DMS79 treated with DMSO at 0.1 percent for 48 hours (cell line): ENCODE results near the gene DUSP16.
"Not testable (repeated sequence)": the region's sequence is repeated elsewhere in the genome, so short reads cannot be mapped to it uniquely, and the experiment has no call there.

Source experiments
- DNase-seq: peaks from one replicate; lab custom pipeline; 2025; lab: John Stamatoyannopoulos, UW

The DUSP16 gene

DNA sequence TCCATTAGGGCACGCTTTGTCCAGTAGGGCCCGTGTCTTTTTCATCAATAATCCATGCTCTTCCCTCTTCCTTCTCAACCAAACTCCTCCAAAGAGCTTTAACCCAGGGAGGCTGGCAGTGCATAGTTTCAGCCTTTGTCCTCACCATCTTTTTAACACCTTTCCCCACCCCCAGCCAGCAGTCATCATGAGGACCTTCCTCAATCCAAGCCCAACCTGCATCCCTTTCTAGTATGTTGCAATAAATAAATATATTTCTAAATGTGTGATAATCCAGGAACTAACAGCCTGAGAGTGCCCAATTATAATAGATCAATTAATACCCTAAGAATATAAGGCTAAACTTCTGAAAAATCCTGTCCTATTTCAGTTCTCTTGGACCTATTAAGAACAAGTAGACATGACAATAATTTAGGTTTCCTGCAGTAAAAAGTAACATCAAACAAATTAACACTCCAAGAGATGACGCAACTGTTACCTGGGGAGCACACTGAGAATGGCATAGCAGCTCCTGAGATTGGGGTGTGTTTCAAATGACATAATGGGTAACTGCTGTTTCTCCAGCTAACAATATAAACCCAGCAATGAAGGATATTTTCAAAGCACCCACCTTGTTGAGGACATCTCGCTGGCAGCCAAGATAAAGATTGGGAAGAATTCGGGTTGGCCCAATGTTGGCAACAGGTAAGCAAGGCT lies 62.6 kb downstream of the DUSP16 start:
- no peak for DNase-seq

DNA sequence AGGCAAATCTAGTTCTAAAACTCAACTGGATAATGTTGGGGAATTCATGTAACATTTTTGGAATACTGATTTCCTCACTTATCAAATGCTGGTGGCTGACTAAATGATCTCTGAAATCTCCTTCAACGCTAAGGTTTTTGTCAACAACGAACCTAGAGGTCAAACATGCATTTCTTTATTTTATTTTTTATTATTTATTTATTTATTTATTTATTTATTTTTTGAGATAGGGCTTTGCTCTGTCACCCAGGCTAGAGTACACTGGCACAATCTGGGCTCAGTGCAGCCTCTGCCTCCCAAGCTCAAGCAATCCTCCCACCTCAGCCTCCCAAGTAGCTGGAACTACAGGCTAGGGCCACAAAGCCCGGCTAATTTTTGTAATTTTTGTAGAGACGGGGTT lies 64.5 kb downstream of the DUSP16 start:
- no peak for DNase-seq

DNA sequence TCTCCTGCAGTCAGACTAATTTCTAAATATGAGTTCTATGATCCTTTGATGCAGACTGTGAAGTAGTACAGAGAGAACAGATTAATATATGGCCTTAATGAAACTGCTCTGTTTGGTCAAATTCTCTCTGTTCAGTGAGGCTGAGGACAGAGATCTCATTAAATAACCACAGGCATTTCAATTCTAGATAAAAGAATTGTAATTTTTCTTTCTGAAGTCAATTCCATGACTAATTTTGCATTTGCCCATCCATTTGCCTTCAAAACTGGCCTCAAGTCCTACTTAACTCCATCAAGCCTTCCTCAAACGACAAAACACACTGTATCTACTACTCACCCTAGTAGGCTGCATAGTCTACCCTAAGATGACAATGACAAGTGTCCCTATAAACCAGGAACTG lies 67.1 kb downstream of the DUSP16 start:
- DNase-seq, result no peak

DNA sequence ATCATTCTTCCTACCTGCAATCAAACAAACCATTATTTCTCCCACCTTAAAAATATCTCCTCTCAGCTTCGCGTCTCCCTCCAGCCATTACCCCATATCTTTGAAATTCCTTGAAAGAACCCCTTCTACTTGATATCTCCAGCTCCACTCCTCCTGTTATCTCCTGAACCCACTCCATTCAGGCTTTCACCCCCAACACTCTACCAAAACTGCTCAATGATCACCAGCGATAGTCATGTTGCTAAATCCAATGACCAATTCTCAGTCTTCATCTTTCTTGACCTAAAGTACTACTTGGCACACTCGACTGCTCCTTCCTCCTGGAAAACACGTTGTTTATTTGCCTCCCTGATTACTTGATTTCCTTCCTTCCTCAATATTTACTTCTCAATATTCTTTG lies 70.1 kb downstream of the DUSP16 start:
- DNase-seq, result no peak

DNA sequence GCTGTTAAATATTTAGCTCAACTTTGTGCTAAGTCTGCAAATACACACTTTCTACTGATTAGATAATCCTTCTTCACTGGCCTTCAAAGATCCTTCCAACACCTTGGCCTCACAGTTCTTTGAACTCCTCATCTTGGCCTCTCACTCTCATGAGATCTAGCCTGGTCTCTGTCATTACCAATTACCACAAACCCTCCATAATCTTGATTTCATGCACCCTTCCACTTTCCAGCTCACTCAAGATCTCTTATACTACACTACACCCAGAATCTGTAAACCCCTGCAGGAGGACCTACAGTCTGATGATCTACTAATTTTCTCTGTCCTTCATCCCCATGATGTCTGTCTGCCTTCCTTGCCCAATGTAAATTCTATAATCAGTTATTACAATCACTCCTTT lies 71.1 kb downstream of the DUSP16 start:
- DNase-seq, result no peak

DNA sequence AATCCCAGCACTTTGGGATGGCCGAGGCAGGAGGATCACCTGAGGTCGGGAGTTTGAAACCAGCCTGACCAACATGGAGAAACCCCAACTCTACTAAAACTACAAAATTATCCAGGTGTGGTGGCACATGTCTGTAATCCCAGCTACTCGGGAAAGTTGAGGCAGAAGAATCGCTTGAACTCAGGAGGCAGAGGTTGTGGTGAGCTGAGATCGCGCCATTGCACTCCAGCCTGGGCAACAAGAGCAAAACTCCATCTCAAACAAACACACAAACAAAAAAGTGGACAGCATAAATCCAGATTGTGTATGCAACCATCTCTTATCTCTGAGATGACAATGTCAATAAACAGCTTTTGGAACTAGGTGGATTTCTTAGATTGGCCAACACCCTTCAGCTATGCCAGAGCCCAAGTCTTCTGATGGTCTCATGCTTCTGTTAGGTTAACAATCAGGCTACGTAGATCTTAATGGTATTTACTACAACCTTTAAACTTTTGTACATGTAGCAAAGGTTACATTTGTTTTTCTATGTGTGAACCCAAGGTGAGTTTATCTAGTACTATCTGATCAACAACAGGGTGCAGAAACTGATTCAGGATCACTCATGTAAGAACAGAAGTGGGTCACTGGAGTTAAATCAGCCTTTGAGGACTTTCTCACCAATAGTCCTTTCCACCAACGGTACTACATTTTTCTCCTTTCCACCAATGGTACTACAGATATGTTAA lies 73.7 kb downstream of the DUSP16 start:
- DNase-seq, result no peak

DNA sequence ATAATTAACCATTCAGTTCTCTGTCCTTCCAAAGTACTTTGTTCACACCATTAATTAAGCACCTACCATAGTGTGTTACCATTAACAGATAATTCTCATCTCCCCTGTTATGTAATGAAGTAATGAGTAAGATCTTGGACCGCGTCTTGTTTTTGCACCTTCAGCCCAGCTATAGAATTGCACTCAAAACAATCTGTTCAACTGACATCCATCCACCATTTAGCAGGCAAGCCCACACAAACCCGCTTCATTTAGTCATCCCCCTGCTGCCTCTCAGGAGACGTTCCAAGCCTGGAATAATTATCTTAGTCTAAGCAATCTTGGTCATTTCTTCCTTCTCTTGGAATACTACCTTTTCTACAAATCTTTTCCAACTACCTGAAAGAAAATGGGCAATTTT lies 74.4 kb downstream of the DUSP16 start:
- DNase-seq, result no peak

DNA sequence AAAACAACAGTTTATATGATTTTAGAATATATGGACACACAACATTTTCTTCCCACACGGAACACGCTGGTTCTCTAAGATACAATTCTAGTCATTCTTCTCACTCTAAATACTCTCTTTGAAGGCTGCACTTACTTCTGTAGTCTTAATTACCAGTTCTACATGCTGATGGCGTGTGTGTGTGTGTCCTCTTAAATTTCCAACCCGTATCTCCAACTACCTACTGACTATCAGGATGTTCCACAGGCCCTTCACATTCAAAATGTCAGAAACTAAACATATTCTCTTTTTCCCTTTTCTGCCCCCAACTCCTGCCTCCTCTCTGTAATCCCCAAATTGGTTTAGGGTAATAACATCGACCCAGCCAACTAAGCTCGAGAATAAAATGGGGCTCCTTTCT lies 75.2 kb downstream of the DUSP16 start:
- DNase-seq, result no peak

DNA sequence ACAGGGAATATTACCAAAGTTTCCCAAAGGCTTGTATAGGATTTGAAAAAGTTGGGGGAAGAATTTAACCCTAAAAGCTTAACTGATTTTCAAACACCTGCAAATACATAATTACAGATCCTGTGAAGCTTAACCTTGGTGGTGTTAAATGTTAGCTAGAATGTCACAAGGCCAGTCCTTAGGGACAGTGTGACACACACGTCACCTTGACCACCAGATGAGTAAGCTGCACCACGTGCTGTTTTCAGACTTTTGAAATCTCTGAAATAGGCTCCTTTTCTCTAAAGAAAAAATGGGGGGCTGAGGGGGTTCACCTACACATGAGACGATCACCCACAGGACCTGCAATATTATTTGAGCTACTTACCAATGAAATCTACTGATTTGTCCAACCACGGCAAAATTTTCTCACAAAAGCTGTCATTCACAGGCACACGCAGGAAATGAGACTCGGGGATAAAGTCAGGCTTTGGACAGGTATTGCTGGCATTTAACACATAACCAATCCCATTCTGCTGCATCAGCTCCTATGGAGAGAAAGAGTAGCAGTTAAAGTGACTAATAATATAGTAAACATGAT lies 75.9 kb downstream of the DUSP16 start:
- no peak for DNase-seq

DNA sequence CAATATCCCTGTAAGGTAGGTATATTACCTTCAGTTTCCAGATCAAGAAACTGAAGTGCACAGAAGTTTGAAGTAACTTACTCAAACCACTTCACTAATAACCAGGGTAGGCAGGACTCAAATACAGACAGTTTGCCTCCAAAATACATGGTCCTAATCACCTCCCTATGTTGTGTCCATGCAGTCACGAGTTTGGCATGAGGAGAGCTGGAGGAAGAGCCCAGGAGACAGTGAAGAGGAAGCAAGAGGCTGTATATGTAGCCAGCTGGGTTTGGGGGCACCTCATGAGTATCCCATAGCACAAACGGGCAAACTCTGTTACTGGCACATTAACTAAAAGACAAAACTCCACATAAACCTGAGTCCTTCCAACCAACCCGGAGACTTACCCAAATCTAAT lies 79.2 kb downstream of the DUSP16 start:
- DNase-seq, result no peak

DNA sequence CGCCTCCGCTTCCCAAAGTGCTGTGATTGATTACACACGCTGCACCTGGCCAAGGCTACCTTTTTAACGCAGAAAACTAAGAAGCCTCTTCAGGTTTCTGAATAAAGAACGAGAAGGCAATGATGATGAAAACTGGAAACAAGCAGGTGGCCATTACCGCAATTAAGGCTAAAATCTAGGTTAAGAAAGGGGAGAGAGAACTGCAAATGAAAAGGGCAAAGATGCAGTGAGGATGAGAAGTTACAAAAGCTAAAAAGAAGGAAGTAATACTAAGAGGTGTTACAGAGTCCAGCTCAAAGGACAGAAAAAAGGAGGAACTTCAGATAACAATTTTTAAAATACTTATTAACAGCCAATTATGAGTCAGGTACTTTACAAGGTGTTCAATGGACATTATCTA lies 79.7 kb downstream of the DUSP16 start:
- no peak for DNase-seq

DNA sequence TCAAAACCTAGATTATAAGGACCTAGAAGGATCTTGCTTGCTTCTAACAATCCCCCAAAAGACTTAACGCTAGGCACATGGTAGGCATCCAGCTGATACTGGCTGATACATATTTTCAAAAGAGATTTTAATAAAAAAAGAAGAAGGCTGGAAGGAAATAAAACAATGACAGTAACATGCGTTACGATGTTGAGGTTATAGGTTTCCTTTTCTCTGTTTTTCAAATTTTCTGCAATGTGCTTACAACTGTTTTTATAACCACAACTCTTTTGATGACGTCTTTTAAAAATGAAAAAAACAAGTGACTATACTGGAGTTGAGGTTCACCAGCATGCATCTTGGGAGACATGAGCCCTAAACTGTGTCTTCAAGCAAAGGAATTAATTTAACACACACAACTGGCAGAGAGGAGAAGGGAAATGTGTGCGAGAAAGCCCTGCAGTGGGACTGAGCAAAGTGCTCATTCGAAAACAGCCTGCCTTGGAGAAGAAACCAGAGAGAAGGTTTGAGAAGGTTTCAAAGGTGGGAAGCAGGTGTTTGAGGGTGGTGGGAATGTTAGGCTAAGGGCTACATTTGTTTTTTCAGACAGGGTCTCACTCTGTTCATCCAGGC lies 80.4 kb downstream of the DUSP16 start:
- DNase-seq, result no peak

DNA sequence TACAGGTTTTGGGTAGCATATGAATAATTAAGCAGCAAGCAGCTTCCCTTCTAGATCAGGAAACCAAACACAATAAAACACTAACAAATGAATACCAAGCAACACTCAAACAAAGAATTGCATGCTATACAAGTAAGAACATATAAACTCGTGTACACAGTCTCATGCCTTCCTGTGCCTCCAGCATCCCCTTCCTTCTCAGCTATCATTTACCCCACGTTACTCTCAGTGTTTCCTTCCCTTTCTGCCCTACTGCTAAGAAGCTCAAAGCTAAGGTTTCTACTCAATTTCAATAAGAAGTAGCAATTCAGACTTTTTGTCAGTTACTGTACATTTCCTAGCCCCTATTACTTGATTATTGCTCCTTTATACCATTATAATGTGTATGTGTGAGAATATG lies 81.0 kb downstream of the DUSP16 start:
- no peak for DNase-seq

DNA sequence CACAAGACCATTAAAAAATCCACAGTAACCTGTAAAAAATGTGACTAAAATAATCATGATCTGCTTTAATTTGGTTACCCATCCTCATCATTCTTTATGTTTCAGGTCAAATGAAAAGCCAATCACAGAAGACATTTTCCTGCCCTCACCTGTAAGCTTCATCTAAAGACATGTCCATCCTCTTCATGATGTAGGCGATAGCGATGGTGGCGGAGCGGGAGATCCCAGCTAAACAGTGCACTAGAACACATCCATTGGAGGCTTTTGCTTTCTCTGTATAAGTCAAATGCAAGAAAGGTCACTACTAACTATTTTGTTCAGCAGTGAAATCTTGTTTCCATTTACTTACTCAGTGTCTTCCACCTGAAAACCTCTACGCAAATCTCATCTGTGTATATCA lies 82.6 kb downstream of the DUSP16 start:
- no peak for DNase-seq

DNA sequence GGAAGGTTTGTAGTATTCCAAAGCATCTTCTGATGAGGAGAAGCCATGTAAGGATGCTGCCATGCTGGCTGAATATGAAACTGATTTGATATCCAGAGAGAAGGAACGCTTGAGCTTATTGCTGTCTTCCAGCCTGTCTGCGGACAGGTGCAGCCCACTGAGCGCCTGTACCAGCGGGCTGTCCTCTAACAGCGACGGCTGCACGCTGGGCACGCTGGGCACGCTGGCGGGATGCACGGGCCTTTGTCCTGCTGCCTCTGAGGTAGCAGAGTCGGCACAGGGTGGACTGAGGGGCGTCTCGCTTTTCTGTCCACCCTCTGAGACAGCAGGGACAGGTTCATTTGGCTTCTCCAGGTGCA lies 85.2 kb downstream of the DUSP16 start:
- no peak for DNase-seq

DNA sequence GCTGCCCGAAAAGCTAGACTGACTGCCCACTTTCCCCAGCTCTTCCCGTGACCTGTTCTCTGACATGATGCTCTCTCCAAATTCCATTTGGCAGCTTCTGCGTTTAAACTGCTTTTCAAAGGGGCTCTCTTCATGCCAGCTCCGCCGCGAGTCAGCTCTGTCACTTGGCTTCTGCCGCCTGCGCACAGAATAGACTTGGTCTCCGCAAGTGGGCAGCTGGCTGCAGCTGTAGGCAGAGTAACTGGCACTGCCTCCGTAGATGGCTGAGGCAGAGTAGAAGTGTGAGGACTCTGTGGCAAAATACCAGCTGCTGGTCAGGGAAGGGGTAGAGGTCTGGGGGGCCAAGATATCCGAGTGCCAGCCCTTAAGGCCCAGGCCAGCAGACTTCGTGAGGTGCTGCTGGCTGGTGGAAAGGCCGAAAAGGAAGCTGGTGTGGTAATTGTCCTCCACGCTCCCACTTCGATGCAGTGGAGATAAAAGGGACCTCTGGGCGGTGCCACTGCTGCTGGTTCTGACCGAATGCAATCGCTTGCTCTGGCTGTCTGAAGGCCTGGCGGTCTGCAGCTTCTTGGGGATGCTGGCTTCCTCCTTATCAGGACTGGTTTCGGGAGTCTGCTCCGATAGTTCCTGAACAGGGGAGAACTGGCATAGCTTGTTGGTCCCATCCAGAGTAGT lies 85.7 kb downstream of the DUSP16 start:
- no peak for DNase-seq

DNA sequence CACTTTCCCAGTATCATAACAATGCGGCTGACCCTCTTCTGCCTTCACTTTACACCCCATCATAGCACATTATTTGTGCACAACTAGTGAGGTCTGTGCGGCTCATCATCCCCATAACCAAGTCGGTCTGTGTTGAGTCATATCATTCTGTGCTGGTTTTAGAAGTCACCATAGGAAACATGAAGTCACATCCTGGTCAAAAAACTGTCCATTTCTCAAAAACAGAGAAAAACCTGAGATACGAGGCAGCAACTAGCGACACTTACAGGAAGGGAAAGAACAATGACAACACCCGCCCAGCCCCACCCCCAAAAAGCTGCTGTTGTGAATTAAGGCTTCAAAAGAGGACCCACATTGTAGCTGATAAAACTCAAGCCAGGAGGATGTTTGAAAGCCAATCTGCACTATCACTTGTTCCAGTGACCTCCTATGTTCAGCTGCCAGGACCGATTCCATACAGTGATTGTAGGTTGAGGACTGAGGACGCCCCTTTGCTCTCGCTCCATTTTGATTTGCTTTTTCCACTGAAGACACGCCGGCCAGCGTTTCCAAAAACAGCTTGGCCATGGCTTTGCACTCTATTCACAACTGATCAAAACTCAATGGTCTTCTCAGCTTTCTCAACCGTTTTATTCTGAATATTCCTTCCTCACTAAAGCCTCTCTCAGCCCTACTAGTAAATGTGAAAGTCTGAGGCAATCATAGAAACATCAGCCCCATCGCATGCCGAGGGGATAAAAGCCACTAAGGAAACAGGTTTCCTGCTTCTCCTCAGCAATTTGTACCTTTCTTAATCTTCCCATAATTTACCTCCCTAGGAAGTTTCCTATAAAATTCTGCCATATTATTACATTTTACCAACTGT lies 87.5 kb downstream of the DUSP16 start:
- DNase-seq, result no peak

DNA sequence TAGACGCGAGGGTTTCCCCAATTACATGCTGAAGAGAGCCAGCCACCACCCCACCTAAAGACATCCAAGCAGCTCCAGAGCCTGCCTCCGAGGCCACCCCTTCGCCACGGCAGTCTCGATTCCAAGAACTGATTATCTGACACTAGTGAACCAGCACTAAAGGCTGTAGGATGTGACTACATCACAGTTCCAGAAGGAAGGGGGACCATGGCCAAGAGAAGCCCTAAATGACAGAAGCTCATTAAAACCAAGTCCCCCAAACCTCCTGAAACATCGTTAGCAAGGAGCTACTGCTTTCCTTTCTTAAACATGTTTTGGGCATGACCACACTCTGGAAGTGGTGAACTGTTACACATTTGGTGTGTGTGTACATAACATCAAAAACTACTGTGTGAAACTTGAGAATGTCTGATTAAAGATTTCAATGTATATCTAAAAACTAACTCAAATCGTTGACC lies 88.2 kb downstream of the DUSP16 start:
- DNase-seq, result no peak

DNA sequence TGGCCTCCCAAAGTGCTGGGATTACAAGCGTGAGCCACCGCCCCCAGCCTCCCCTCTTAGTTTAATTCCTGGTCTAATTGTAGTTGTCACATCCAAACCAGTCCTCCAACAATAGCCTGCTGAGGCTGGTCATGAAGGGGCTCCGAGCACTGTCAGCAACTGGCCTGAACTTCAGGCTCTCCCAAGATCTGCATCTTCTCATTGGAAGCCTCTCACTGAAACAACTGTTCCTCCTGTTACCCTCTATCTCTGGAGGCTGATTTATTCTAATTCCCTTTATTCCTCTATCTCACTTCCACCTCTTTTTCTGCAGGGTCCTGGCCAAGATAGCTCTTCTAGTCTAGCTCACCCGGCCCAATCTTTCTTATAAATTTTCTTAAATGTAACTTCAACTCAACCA lies 89.4 kb downstream of the DUSP16 start:
- DNase-seq, result no peak

DNA sequence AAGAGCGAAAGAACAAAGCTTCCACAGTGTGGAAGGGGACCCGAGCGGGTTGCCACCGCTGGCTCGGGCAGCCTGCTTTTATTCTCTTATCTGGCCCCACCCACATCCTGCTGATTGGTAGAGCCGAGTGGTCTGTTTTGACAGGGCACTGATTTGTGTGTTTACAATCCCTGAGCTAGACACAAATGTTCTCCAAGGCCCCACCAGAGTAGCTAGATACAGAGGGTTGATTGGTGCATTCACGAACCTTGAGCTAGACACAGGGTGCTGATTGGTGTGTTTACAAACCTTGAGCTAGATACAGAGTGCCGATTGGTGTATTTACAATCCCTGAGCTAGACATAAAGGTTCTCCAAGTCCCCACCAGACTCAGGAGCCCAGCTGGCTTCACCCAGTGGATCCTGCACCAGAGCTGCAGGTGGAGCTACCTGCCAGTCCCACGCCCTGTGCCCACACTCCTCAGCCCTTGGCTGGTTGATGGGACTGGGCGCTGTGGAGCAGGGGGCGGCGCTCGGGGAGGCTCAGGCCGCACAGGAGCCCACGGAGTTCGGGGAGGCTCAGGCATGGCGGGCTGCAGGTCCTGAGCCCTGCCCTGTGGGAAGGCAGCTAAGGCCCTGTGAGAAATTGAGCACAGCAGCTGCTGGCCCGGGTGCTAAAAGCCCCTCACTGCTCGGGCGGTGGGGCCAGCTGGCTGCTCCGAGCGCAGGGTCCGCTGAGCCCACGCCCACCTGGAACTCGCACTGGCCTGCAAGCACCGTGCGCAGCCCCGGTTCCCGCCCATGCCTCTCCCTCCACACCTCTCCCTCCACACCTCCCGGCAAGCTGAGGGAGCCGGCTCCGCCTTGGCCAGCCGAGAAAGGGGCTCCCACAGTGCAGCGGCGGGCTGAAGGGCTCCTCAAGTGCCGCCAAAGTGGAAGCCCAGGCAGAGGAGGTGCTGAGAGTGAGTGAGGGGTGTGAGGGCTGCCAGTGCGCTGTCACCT lies 90.4 kb downstream of the DUSP16 start:
- DNase-seq, result not testable (repeated sequence)
